SK-N-MC (cell line): Measurements from ENCODE around the gene FCMR.

ENCODE experiments used
- EZH2 ChIP-seq: fragments of 200-600 bp; sonication (generic); IDR thresholded peaks from one replicate; pipeline ENCODE4 v1.6.1; 2017; ENCODE audit warnings: antibody characterized with exemption
- FOXP2 ChIP-seq: optimal IDR thresholded peaks from 2 replicates; pipeline ENCODE3; 2011; ENCODE audit warnings: mild to moderate bottlenecking, moderate library complexity; ENCODE audit not compliant: insufficient read depth; ENCODE audit errors: extremely low read length, control extremely low read depth
- POLR2AphosphoS5 ChIP-seq: IDR thresholded peaks from 2 replicates; pipeline ENCODE4 v1.6.1; 2012; ENCODE audit warnings: mild to moderate bottlenecking, low read depth, low read length, borderline replicate concordance

DNA sequence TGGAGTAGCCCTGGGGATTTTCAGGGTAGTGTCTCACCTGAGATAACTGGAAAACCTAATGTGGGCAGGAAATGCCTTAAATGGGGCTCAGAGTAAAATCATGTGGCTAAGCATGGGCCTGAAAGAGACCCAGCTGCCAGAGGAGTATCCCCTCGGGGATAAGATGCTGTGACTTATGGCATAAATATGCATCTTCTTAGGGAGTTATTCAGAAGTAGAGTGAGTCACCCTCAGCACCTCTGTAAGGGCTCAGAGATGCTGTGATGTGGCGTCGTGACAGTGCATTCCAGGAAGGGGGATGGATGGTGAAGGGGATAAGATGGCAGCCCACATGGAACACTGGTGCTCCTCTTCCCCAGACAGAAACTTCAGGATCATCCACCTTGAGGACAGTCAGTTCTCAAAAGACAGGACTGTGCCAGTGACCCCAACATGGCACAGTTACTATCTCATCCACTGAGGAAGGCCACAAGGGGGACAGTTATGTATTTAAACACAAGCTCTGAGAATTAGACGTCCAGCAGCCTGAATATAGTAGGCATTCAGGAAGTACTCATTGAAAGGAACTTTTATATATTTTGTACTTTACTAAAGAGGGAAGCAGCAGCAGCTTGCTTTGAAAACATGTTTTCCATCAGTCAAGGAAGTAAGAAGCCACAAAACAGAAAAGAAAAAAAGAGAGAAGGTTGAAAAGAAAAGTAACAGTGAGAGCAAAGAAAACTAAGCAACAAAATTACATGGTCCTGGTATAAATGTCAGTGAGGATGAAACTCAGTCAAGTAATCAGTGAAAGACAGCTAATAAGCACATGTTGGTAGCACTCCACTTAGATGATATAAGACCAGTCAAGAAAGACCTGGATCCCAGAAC lies 16.2 kb downstream of the FCMR start:
- TF ChIP-seq POLR2AphosphoS5 (no peak), EZH2 (no peak), FOXP2 (no peak)
